Measurements from ENCODE around the gene NRAS.
"Not testable (repeated sequence)": the region's sequence is repeated elsewhere in the genome, so short reads cannot be mapped to it uniquely, and the experiment has no call there.

Gene NRAS

DNA sequence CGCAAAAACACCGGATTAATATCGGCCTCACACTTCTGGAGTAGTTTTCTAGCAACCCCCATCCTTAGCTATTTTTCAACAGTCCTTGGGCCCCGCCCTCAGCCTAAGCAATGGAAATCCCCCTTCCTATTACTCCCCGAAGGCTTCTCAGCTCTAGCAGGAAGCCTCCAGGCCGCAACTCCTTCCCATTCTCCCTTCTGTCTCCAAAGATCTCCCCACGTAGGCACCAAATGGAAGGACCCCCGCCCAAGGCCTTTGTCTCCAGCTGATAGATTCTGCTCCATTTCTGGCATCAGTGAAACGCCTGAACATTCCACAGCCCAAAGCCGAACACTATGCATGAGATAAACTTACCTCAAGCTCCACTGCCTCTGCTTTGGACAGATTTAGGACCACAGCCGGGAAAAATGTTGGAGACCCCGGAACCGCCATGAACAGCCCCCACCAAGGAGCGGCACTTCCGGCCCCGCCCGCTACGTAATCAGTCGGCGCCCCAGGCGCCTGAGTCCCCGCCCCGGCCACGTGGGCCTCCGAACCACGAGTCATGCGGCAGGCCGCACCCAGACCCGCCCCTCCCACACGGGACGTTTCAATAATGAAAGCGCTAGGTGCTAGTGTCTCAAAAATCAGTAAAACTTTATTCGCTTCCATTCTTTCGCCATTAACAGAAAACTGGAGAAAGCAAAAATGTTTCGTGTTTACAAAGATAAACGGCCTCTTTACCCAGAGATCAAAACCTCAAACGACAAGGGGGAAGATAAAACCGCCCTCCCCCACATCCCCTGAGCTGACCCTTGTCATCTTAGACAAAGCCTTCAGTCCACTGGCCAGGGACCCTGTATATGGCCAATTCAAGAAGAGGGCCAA, at the start of gene NRAS:
NRAS (minus strand) TSS at position 468 of the 867 bp plus-strand sequence. CDS start 611 bp downstream, outside the sequence.
- peak; percentile 98 for DNase-seq (ENCODE audit: low read depth, low spot score)

DNA sequence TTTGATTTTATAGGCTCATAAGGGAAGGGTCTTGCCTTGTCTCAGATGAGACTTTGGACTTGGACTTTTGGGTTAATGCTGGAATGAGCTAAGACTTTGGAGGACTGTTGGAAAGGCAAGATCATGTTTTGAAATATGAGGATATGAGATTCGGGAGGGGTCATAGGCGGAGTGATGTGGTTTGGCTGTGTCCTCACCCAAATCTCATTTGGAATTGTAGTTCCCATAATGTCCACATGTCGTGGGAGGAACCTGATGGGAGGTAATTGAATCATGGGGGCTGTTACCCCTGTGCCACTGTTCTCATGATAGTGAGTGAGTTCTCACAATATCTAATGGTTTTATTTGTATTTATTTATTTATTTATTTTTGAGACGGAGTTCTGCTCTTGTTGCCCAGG, 48.1 kb upstream of the NRAS start:
- no peak for DNase-seq (ENCODE audit: low read depth, low spot score)

DNA sequence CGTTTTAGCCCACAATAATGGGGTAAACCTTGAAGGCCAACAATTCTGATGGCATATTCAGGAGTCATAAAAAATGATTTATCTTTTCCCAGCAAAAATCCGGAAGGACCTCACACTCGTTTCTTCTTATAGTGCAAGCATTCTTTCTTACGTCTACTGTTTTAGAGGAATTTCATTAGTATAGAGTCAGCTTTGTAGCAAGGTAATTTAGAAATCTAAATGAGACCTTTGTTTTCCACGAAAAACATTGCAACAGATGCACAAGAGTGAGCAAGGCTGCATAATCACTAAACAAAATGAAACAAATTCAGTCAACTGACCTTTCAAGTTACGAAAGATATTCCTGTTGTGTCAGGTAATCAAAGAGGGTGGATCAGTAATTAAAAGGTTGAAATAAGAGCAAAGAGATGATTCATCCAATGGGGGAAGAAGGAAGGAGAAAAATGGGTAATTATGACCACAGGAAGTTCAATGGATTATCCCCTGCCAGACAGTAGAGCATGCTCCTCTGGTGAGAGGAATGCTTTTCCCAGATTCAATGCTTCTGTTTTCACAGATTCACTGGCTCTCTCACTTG, 41.8 kb upstream of the NRAS start:
- no peak for DNase-seq (ENCODE audit: low read depth, low spot score)

DNA sequence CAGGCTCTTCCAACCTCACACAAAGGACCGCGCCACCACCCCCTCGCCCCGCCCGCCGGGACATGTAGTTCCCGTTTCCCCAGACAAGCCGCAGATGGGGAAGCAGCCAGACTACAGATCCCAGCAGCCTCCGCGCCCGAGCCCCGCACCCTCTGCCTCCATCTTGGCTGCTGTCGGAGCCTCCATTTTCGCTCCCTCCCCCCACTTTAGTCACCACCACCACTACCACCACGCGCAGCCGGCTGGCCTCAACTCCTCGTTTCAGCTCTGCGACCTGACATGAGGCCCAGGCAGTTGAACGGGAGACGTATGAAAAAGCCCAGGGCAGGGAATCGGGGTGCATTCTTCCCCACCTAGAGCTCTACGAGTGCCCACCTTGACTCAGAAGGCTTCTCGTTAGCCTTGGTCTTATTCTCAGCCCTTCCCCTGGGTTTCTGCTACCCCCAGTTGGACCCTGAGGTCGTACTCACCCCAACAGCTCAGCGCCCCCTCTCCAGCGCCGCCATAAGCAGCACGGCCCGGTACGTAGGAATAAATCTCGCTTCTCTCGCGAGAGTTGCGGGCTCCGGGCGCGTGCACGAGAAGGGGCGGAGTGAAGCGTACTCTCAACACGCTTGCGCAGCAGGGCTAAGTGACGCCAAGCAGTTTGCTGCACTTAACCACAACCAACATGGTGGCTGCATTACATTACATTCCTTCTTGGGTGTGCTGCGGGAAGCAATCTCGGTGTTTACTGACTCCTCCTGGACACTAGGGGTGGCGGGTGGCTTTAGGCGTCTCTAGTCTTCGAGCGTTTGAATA, 41.1 kb upstream of the NRAS start, which contains the start of gene CSDE1:
CSDE1 (minus strand) TSS at position 530 of the 801 bp plus-strand sequence. CDS start 18,094 bp downstream, outside the sequence.
- peak; percentile 99 for DNase-seq (ENCODE audit: low read depth, low spot score)

DNA sequence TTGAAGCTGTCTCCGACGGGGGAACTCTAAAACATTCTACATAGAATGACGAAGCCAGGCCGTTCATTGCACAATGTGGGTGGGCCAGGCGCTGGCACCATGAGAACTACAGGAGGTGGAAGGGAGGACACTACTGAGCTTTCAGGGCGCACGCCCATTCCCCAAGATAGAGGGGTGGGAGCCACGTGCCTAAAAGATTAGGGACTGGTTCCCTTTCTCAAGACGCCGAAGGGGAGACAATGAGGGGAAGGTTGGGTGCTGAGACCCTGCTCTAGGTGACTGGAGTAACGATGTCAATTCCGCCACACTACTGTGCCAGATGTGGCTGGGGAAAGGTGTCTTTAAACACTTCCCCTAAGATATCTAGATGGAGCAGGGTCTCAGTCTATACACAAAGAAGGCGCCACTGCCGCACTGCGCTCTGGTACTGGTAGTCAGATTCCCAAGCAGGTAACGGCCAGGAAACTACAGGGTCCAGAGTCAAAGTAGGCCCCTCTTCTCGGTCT, 40.4 kb upstream of the NRAS start:
- DNase-seq (ENCODE audit: low read depth, low spot score) = peak; percentile 58

DNA sequence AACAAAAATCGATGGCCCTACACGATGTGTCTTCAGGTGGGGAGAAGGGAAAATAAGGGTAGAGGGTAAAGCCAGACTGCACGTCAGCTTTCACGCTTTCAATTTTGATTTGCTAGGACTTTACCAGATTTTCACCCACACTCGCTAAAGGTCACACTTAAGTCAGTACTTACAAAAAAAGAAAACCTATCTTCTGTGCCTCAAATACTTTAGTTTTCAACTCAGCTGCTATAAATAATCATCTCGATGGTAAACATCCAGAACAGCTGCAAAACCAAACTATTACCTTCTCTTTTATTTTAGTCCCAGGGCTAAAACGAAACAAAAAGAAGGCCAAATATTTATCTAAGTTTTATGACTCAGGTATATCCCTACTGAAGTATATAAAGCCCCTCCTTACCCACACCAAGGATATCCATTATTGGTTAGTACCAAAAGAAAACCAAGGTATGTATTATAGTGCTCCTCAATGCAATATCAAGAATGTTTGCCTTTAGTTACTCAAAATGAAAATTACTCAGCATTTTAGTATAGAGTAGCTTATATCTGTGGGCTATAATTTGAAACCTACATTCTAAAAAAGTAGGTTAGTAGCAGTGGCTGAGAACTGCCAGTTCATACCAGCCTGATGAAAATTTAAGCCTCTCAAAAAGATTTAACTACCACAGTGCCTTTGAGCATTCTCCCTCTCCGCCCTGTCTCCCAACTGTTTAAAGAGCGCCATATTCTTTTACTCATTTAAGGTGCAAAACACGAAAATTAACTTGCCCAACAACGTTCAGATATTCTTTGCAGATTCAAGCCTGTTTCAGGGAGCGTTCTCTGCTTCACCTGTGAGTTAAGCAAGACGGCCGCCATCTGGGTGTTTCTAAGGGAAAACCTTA, 39.7 kb upstream of the NRAS start:
- no peak for DNase-seq (ENCODE audit: low read depth, low spot score)

DNA sequence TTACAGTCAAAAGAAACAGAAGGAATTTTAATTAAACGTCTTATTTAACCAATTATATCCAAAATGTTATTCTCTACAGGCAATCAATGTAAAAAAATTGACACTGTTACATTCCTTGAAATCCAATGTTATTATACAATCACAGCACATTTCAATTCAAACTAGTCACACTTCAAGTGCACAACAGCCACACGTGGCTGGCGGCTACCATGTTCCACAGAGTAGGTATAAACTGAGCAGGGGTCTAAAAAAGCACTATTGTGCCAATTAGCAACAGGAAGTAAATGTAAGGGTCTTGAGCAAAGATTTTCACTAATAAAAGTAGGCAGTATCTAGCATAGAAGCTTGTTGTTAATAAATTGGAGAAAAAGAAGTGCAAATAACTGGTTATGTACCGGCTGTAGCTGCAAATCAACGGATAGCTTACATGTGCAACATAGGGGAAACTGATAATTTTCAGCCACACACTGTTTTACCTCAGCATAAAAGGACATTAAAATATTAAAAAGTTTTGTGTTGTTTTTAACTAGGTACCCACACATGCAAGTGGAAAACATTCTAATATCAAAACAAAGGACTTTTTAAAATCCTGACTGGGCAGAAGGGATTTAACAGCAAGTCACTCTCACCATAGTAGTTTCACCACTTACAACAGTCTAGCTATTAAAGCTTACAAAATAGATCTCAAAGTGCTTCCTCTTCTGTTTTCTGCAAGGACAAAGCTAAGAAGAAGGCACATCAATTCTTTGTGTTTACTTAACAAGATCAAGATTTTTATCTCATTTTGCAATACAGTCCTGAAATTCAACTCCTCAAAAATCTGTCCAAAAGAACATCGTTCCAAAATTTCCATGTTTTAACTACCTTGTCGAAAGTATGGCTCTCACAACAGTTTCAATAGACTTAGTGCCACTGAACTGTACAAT, 38.7 kb upstream of the NRAS start:
- peak; percentile 31 for DNase-seq (ENCODE audit: low read depth, low spot score)

DNA sequence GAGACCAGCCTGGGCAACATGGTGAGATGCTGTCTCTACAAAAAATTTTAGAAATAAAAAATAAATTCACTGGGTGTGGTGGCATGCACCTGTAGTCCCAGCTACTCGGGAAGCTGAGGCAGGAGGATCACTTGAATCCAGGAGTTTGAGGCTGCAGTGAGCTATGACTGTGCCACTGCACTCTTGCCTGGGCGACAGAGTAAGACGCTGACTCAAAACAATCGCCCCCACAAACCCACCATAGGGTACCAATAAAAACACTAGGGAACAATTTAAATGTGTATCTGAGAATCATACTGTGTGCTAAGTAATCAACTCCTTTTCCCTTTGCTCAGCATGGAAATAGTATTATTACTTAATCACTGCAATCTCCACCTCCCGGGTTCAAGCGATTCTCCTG, 37.1 kb upstream of the NRAS start:
- not testable (repeated sequence) for DNase-seq (ENCODE audit: low read depth, low spot score)

DNA sequence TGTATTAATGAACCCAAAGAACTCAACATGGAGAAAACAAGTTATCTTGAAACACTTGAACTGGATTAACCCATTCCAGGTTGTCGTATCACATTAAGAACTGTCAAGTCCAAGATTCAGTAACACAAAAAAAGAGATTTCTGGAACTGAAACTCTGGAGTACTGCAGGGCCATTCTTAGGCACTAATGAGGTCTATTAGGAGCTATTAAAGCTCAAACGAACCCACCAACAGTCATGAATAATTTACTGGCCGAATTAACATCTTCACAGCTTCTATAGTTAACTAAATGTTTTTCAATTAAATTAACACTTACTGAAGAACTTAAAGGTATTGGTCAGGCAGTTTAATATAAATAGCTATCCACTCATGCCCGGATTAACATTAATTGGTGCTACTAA, 36.6 kb upstream of the NRAS start:
- no peak for DNase-seq (ENCODE audit: low read depth, low spot score)

DNA sequence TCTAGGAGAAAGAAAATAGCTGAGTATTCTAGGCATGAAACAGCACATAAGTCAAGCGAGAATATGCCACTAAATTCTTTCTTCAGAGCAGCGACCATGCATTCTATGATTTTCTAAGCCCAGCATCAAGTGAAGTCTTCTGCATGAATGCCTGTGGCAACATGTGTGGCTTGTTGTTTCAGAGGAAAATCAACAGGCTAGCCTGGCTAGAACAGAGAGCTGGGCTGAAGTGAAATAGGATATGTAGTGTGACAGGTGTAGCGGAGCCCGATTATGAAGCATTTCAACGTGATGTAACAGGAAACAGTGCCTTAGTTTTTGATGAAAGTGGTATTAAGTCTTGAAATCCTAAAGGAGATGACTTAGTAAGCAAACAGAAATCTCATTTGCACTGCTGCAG, 34.2 kb upstream of the NRAS start:
- peak; percentile 67 for DNase-seq (ENCODE audit: low read depth, low spot score)

DNA sequence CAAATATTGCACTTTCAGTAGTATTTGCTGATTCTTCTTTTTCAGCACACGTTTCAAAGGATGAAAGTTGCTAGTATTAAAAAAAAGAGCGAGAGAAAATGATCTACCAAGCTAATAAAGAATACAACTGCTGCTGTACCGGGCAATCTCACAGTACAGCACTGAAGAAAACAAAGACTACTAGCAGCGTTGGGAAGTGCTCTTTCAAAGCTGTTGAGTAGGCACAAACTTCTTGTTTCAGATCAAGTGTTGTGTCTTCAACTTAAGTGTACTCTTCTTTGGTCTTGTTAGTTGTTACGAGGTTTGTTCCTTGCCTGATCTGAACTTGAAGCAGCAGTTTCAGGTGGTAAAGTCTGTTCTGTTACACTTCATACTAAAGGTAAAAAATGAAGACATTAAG, 33.3 kb upstream of the NRAS start:
- DNase-seq (ENCODE audit: low read depth, low spot score) = no peak

DNA sequence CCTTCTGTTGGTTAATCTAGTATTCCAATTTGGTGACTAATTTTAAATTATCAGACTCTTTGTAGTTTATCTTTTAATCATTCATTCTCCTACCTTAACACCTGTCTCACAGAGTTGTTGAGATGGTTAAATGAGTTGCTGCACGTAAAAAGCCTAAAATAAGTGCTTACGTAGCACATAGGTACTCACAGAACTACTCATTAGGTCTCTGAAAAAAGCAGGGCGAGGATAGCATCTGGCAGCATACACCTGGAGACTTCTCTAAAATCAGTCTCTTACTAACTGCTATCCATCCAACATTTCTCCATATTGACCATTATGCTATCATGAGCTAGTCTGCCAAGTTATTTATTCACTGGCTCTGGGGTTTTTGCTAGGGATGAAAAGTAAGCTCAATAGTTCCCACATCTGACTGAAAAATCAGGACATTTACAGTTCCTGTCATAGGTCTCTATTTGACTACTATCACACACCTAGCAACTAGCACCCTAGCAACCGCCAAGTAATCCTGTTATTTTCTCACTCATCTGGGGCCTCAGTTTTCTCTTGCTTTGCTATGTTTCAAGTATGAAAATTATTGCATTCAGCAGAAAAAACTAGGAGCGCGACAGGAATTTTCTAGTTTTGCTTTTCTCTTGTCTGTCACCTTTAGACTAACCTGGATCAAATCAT, 30.0 kb upstream of the NRAS start:
- no peak for DNase-seq (ENCODE audit: low read depth, low spot score)

DNA sequence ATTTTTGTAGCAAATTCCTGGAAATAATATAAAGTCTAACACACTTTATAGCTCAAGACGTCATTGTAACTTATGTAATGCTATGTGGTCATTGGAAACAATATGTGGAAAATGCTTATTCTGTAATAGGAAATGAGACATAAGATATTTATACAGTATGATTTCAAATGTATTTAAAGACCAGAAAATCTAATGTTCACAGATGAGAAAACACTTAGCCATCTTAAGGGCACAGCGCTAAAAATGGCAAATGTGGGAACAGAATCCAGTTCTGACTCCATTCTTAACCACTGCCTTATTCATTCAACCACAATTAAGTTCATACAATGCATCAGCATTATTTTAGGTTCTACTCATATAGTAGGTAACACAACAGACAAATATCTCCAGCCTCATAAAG, 28.7 kb upstream of the NRAS start:
- peak; percentile 43 for DNase-seq (ENCODE audit: low read depth, low spot score)

DNA sequence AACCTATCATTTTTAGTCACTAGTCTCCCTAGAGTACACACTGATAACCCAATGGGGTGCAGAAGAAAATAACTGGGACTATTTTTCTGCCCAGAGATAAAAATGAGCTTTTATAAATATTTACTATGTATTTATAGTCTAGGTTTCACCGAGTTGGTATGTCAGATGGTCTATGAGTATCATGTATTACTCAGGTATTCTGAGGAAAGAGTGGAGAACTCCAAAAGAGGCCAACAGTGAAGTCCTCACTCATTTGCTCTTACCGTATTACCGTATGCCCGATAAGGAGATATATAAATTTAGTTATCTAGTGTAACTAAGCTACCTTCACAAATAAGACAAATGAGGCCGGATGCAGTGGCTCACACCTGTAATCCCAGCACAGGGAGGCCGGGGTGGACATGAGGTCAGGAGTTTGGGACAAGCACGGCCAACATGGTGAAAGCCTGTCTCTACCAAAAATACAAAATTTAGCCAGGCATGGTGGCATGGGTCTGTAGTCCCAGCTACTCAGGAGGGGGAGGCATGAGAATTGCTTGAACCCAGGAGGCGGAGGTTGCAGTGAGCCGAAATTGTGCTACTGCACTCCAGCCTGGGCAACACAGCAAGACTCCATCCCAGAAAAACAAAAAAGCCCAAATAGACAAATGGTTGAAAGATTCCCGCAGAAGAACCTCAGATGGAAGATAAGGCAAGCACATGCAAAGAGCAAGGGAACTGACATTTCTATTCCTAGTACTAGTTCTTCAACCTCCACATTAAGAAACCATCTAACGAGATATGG, 25.6 kb upstream of the NRAS start:
- no peak for DNase-seq (ENCODE audit: low read depth, low spot score)

DNA sequence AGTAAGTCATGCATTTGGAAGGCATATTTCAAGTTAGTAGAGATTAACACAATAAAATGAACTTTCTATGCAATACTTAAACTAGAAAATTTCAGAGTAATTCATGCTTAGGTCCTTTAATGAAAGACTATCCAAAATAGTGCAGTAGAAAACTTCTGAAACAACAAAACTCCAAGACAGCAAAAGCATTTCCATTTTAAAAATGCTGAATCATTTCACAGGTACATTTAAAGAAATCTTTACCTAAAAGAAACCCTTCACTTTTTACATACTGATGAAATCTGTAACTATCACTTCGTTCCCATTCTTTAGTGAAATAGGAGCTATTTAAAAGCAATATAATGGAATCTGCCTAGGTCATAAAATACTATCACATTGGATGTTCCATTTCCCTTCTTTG, 23.8 kb upstream of the NRAS start:
- no peak for DNase-seq (ENCODE audit: low read depth, low spot score)

DNA sequence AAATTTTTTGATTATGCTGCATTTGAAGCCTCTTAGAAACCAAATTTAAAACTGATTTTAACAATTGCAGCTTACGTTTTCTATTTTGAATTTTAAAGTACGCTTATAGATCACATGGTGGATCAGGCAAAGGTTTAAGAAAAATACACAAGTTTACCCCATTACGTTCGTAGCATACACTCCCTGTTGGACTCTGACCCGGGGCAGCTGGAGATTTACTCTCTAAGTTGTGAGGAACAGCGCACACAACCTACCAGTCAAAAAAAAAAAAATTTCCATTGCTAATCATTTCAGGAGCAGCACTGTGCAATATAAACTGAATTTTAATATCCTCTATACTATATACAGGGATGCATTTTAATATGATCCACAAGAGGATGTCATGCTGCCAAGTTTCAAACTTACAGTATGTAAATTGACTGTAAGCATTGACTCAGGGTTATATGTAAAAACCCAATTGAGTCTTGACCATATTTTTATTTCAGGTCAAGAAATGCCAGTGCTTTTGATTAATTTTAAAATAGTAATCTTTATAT, 20.8 kb upstream of the NRAS start:
- DNase-seq (ENCODE audit: low read depth, low spot score) = no peak

DNA sequence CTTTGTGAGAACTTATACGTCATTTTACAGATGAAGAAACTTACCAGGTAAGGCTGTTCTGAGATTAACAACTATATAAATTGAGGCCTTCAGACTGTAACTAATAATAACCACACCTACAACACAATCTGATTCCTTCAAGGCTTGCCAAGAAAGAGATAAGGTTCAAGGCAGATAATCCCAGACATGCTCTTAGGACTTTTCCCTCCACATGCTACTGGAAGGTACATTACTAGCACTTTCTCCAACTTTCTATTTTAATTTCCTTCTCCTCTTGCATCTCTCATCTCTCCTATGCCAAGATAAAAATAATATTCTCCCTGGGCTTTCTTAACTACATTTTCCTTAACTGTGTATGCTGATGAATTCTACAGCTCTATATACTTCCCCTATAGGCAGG, 18.9 kb upstream of the NRAS start:
- no peak for DNase-seq (ENCODE audit: low read depth, low spot score)

DNA sequence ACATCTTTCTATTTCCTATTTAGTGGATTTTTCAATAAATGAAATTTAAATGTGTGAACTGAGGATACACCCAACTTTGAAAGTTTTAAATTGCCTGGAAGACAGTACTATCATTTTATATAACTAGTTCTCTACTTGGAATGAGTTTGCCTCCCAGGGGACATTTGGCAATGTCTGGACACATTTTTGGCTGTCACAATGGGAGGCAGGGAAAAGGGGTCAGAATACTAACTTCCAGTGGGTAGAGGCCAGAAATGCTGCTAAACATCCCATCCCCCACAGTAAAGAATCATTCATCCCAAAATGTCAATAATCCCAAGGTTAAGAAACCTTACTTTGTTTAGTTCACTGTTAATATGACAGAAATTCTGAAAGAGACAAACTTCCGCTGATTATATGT, 13.2 kb upstream of the NRAS start:
- no peak for DNase-seq (ENCODE audit: low read depth, low spot score)
